Breast epithelium (tissue), 3 donors: Measurements from ENCODE around the gene SLC10A2.

Source experiments
- CTCF ChIP-seq, 3 donors: fragments of 450-650 bp; IDR thresholded peaks; one replicate each; pipeline ENCODE4 v1.5.1; 2016 to 2017; ENCODE audit warnings: antibody characterized with exemption in 3 of 3, mild to moderate bottlenecking in 3 of 3, moderate library complexity in 3 of 3
- POLR2A ChIP-seq: fragments of 450-650 bp; IDR thresholded peaks from one replicate; pipeline ENCODE4 v1.6.1; 2016; ENCODE audit warnings: antibody characterized with exemption, mild to moderate bottlenecking, moderate library complexity

GRCh38 chr13:103004661-103005345, 61.4 kb downstream of the SLC10A2 start:
- TF ChIP-seq CTCF (IDR thresholded peaks at IDR 0.05) = no peak
- no peak for TF ChIP-seq POLR2A
